T-helper 2 cell treated with Interferon-gamma antibody and Interleukin-4, amounts not matched to agents 5 μg/mL and 100 μg/mL, for 36 hours (primary cell): Measurements from ENCODE around the gene AKNA.

Source experiments
- DNase-seq: peaks from one replicate; pipeline ENCODE4 v3.0.0; 2021; ENCODE audit warnings: low spot score
- H3K27ac Mint-ChIP-seq: one replicate; pipeline ENCODE4 v1.8.0; 2021; ENCODE audit warnings: mild to moderate bottlenecking, mixed read lengths
- H3K27me3 Mint-ChIP-seq: one replicate; pipeline ENCODE4 v1.8.0; 2021; ENCODE audit warnings: low read depth, mixed read lengths
- H3K36me3 Mint-ChIP-seq: one replicate; pipeline ENCODE4 v1.8.0; 2021; ENCODE audit warnings: low read depth, mixed read lengths
- H3K4me1 Mint-ChIP-seq: one replicate; pipeline ENCODE4 v1.8.0; 2021; ENCODE audit warnings: low read depth, mixed read lengths
- H3K4me3 Mint-ChIP-seq: one replicate; pipeline ENCODE4 v1.8.0; 2022; ENCODE audit warnings: mild to moderate bottlenecking, moderate library complexity, mixed read lengths
- H3K9me3 Mint-ChIP-seq: one replicate; pipeline ENCODE4 v1.8.0; 2021; ENCODE audit warnings: mixed read lengths

Gene AKNA

GRCh38 chr9:114346146-114346545 lies 41.6 kb downstream of the AKNA start:
- H3K4me3 Mint-ChIP-seq = no peak overlapping the region
- H3K4me1 Mint-ChIP-seq = peaks cover 31% of the 10 kb centered on the region
- no peak overlapping the region for H3K27ac Mint-ChIP-seq
- no peaks in the 10 kb centered on the region for H3K9me3 Mint-ChIP-seq
- peaks cover 90% of the 10 kb centered on the region for H3K36me3 Mint-ChIP-seq
- no peaks in the 10 kb centered on the region for H3K27me3 Mint-ChIP-seq
- DNase-seq = no peak

- Mint-ChIP-seq H3K27ac (no peak overlapping the region), H3K9me3 (no peaks in the 10 kb centered on the region), H3K4me3 (no peak overlapping the region), H3K4me1 (peaks cover 27% of the 10 kb centered on the region), H3K36me3 (peaks cover 92% of the 10 kb centered on the region), H3K27me3 (no peaks in the 10 kb centered on the region)
- DNase-seq = no peak
Measured at GRCh38 chr9:114345493-114346065, 42.2 kb downstream of the AKNA start.

GRCh38 chr9:114344692-114345091 lies 43.1 kb downstream of the AKNA start:
- Mint-ChIP-seq H3K27me3 (no peaks in the 10 kb centered on the region), H3K27ac (no peak overlapping the region), H3K9me3 (no peaks in the 10 kb centered on the region), H3K36me3 (peaks cover 91% of the 10 kb centered on the region), H3K4me3 (no peak overlapping the region), H3K4me1 (peaks cover 18% of the 10 kb centered on the region)
- no peak for DNase-seq

GRCh38 chr9:114344188-114344566 lies 43.6 kb downstream of the AKNA start:
- Mint-ChIP-seq H3K4me1 (peaks cover 13% of the 10 kb centered on the region), H3K27ac (no peak overlapping the region), H3K4me3 (no peak overlapping the region), H3K9me3 (no peaks in the 10 kb centered on the region), H3K36me3 (peaks cover 91% of the 10 kb centered on the region), H3K27me3 (no peaks in the 10 kb centered on the region)
- no peak for DNase-seq

- Mint-ChIP-seq H3K4me1 (peaks cover 12% of the 10 kb centered on the region), H3K9me3 (no peaks in the 10 kb centered on the region), H3K36me3 (peaks cover 91% of the 10 kb centered on the region), H3K4me3 (no peak overlapping the region), H3K27ac (peak overlapping the region; percentile 67), H3K27me3 (no peaks in the 10 kb centered on the region)
- no peak for DNase-seq
Measured at GRCh38 chr9:114343471-114344187, 44.2 kb downstream of the AKNA start.

GRCh38 chr9:114342755-114343440 lies 44.9 kb downstream of the AKNA start:
- Mint-ChIP-seq H3K36me3 (peaks cover 91% of the 10 kb centered on the region), H3K27me3 (no peaks in the 10 kb centered on the region), H3K4me1 (peaks cover 11% of the 10 kb centered on the region), H3K4me3 (no peak overlapping the region), H3K9me3 (no peaks in the 10 kb centered on the region), H3K27ac (peak overlapping the region; percentile 67)
- no peak for DNase-seq

GRCh38 chr9:114341991-114342390 lies 45.8 kb downstream of the AKNA start:
- Mint-ChIP-seq H3K27me3 (no peaks in the 10 kb centered on the region), H3K4me3 (no peak overlapping the region), H3K36me3 (peaks cover 92% of the 10 kb centered on the region), H3K27ac (peak overlapping the region; percentile 26), H3K9me3 (no peaks in the 10 kb centered on the region), H3K4me1 (peaks cover 11% of the 10 kb centered on the region)
- no peak for DNase-seq

GRCh38 chr9:114341152-114341830 lies 46.5 kb downstream of the AKNA start:
- no peaks in the 10 kb centered on the region for H3K27me3 Mint-ChIP-seq
- no peaks in the 10 kb centered on the region for H3K9me3 Mint-ChIP-seq
- H3K27ac Mint-ChIP-seq = no peak overlapping the region
- no peak for DNase-seq
- H3K4me1 Mint-ChIP-seq = peaks cover 9% of the 10 kb centered on the region
- no peak overlapping the region for H3K4me3 Mint-ChIP-seq
- H3K36me3 Mint-ChIP-seq = peaks cover 92% of the 10 kb centered on the region

- Mint-ChIP-seq H3K36me3 (peaks cover 91% of the 10 kb centered on the region), H3K27me3 (no peaks in the 10 kb centered on the region), H3K9me3 (peaks cover 4% of the 10 kb centered on the region), H3K27ac (no peak overlapping the region), H3K4me1 (peaks cover 9% of the 10 kb centered on the region), H3K4me3 (no peak overlapping the region)
- peak; percentile 44 for DNase-seq
Measured at GRCh38 chr9:114339130-114339908, 48.5 kb downstream of the AKNA start.

GRCh38 chr9:114338187-114338586 lies 49.6 kb downstream of the AKNA start:
- Mint-ChIP-seq H3K9me3 (peaks cover 4% of the 10 kb centered on the region), H3K4me3 (no peak overlapping the region), H3K27me3 (no peaks in the 10 kb centered on the region), H3K36me3 (peaks cover 81% of the 10 kb centered on the region), H3K27ac (no peak overlapping the region), H3K4me1 (peaks cover 9% of the 10 kb centered on the region)
- DNase-seq = no peak

GRCh38 chr9:114336699-114337395 lies 50.9 kb downstream of the AKNA start:
- Mint-ChIP-seq H3K9me3 (peaks cover 4% of the 10 kb centered on the region), H3K27ac (no peak overlapping the region), H3K36me3 (peaks cover 71% of the 10 kb centered on the region), H3K4me3 (no peak overlapping the region), H3K27me3 (no peaks in the 10 kb centered on the region), H3K4me1 (peaks cover 10% of the 10 kb centered on the region)
- DNase-seq = no peak

- no peak overlapping the region for H3K27ac Mint-ChIP-seq
- peaks cover 4% of the 10 kb centered on the region for H3K9me3 Mint-ChIP-seq
- H3K4me1 Mint-ChIP-seq = peaks cover 8% of the 10 kb centered on the region
- peaks cover 64% of the 10 kb centered on the region for H3K36me3 Mint-ChIP-seq
- no peaks in the 10 kb centered on the region for H3K27me3 Mint-ChIP-seq
- no peak for DNase-seq
- H3K4me3 Mint-ChIP-seq = no peak overlapping the region
Measured at GRCh38 chr9:114336157-114336556, 51.6 kb downstream of the AKNA start.

GRCh38 chr9:114335745-114336144 lies 52.0 kb downstream of the AKNA start:
- Mint-ChIP-seq H3K9me3 (peaks cover 4% of the 10 kb centered on the region), H3K36me3 (peaks cover 60% of the 10 kb centered on the region), H3K4me3 (no peak overlapping the region)

More at GRCh38 chr9:114335745-114336144, 52.0 kb downstream of the AKNA start:
- no peaks in the 10 kb centered on the region for H3K27me3 Mint-ChIP-seq
- peaks cover 8% of the 10 kb centered on the region for H3K4me1 Mint-ChIP-seq
- no peak for DNase-seq
- H3K27ac Mint-ChIP-seq = no peak overlapping the region
